Mesenchymal stem cell (in vitro differentiated cells and primary cell): ENCODE results near the gene KLF7.

Experiments
- DNase-seq: peaks from one replicate; pipeline ENCODE4 v3.0.0-alpha.2; 2013
- H2AFZ ChIP-seq: one replicate; pipeline ENCODE4 v1.6.1; 2013; ENCODE audit warnings: low read depth, mild to moderate bottlenecking, control low read depth, inconsistent platforms, low read length, moderate library complexity
- H2AK5ac ChIP-seq: 2 replicates; pipeline ENCODE4 v1.6.1; 2013; ENCODE audit warnings: low read length, moderate library complexity, mild to moderate bottlenecking, inconsistent platforms; ENCODE audit not compliant: severe bottlenecking
- H2BK120ac ChIP-seq: one replicate; pipeline ENCODE4 v1.6.1; 2013; ENCODE audit warnings: low read depth, mild to moderate bottlenecking, inconsistent platforms, low read length, moderate library complexity
- H2BK12ac ChIP-seq, 2 experiments: one replicate each; pipeline ENCODE4 v1.6.1; 2013; ENCODE audit warnings: inconsistent platforms in 2 of 2, low read length in 2 of 2, mild to moderate bottlenecking in 2 of 2, moderate library complexity in 2 of 2, control low read depth in 1 of 2
- H2BK15ac ChIP-seq: one replicate; pipeline ENCODE4 v1.6.1; 2013; ENCODE audit warnings: mild to moderate bottlenecking, low read depth, inconsistent platforms; ENCODE audit not compliant: poor library complexity, severe bottlenecking
- H2BK5ac ChIP-seq: 2 replicates; pipeline ENCODE4 v1.6.1; 2013; ENCODE audit warnings: low read depth, mild to moderate bottlenecking, low read length, control low read depth, inconsistent platforms; ENCODE audit not compliant: poor library complexity, severe bottlenecking
- H3K14ac ChIP-seq, 2 experiments: one replicate each; pipeline ENCODE4 v1.6.1; 2013; ENCODE audit warnings: inconsistent platforms in 2 of 2, low read length in 2 of 2, control low read depth in 1 of 2, mild to moderate bottlenecking in 1 of 2, moderate library complexity in 1 of 2
- H3K18ac ChIP-seq, 2 experiments: one replicate each; pipeline ENCODE4 v1.6.1; 2013; ENCODE audit warnings: inconsistent platforms in 2 of 2, low read length in 2 of 2, control low read depth in 1 of 2, low read depth in 1 of 2, mild to moderate bottlenecking in 1 of 2
- H3K23ac ChIP-seq, 2 experiments: one replicate each; pipeline ENCODE4 v1.6.1; 2013; ENCODE audit warnings: inconsistent platforms in 2 of 2, low read length in 2 of 2, mild to moderate bottlenecking in 2 of 2, moderate library complexity in 2 of 2, control low read depth in 1 of 2
- H3K27ac ChIP-seq: 2 replicates; pipeline ENCODE4 v1.5.1; 2013; ENCODE audit warnings: mild to moderate bottlenecking, moderate library complexity, low read length, control low read depth, inconsistent platforms; ENCODE audit not compliant: poor library complexity, severe bottlenecking
- H3K27me3 ChIP-seq, 2 experiments: 2 replicates each; pipeline versions ENCODE4 v1.6.1 to v1.7.0; 2013; ENCODE audit warnings: low read length in 2 of 2, mild to moderate bottlenecking in 2 of 2, moderate library complexity in 2 of 2, control low read depth in 1 of 2, inconsistent platforms in 1 of 2; ENCODE audit not compliant: control insufficient read depth in 1 of 2, insufficient read depth in 1 of 2
- H3K36me3 ChIP-seq, 2 experiments: 2 replicates each; pipeline versions ENCODE4 v1.6.1 to v1.7.0; 2013; ENCODE audit warnings: low read length in 2 of 2, control low read depth in 1 of 2, inconsistent platforms in 1 of 2, low read depth in 1 of 2, mild to moderate bottlenecking in 1 of 2; ENCODE audit not compliant: insufficient read depth in 2 of 2, control insufficient read depth in 1 of 2
- H3K4ac ChIP-seq, 2 experiments: one replicate each; pipeline ENCODE4 v1.6.1; 2013; ENCODE audit warnings: inconsistent platforms in 2 of 2, low read length in 2 of 2, mild to moderate bottlenecking in 2 of 2, moderate library complexity in 2 of 2, control low read depth in 1 of 2, low read depth in 1 of 2
- H3K4me1 ChIP-seq: 2 replicates; pipeline ENCODE4 v1.6.1; 2013; ENCODE audit warnings: low read depth, low read length, control low read depth; ENCODE audit not compliant: control insufficient read depth, insufficient read depth
- H3K4me2 ChIP-seq: 2 replicates; pipeline ENCODE4 v1.6.1; 2013; ENCODE audit warnings: low read length, mild to moderate bottlenecking, inconsistent platforms; ENCODE audit not compliant: poor library complexity, severe bottlenecking
- H3K4me3 ChIP-seq, 2 experiments: 2 replicates each; pipeline versions ENCODE4 v1.5.1 to v1.7.0; 2013; ENCODE audit warnings: low read length in 2 of 2, mild to moderate bottlenecking in 2 of 2, control low read depth in 1 of 2, low read depth in 1 of 2; ENCODE audit not compliant: insufficient read depth in 1 of 2
- H3K79me1 ChIP-seq: replicated peaks from 2 replicates; pipeline ENCODE4 v1.6.1; 2013; ENCODE audit warnings: mild to moderate bottlenecking, control low read depth, low read length, inconsistent platforms; ENCODE audit not compliant: poor library complexity, severe bottlenecking
- H3K9ac ChIP-seq: 2 replicates; pipeline ENCODE4 v1.7.0; 2013; ENCODE audit warnings: mild to moderate bottlenecking, low read length, moderate library complexity
- H3K9me3 ChIP-seq: 2 replicates; pipeline ENCODE4 v1.7.0; 2013; ENCODE audit warnings: mild to moderate bottlenecking, low read length; ENCODE audit not compliant: control insufficient read depth
- H4K8ac ChIP-seq: one replicate; pipeline ENCODE4 v1.6.1; 2013; ENCODE audit warnings: inconsistent platforms, mild to moderate bottlenecking, low read length, moderate library complexity
- H4K91ac ChIP-seq: one replicate; pipeline ENCODE4 v1.6.1; 2013; ENCODE audit warnings: mild to moderate bottlenecking, low read length, inconsistent platforms
- WGBS: methylation state at CpG from one replicate; pipeline ENCODE4 v1.1.7; 2013; ENCODE audit warnings: mixed read lengths; 5-methylcytosine and 5-hydroxymethylcytosine counted together

The KLF7 gene

DNA sequence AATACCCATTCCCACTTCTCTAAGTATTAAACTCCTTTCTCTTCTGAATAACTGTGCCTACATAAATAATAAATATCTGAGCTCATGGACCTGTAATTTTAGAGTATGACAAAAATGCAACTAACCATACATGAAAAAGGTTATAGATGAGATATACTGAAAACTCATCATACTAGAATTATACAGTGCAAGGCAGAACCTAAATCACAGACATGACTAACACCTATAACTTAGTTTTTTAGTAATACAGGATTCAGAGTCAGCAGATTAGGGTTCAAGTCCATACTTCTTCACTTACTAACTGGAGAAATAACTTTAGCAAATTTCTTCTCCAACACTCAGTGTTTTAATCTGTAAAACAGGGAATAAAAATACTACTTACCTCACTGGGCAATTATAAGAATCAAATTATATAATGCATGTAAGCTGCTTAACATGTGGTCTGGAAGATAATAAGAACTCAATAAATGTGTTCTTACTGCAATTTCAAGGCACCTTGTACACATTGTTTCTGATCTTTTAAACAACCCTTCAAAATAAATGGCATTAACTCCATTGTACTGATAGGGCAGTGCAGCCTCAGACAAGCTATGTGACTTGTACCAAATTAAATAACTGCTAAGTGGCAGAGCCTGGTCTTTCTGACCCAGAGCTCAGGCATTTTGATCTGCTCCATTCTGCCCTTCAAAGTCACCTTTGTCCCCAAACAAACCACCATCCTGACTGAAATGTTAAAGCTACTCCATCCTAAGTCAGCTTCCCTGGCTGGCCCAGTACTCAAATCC is 39.6 kb upstream of the KLF7 start:
- Histone ChIP-seq H2BK5ac (no peak overlapping the region), H3K27me3 (no peaks in the 10 kb centered on the region), H3K9me3 (no peaks in the 10 kb centered on the region)

GRCh38 chr2:207203056-207203455 is 37.3 kb upstream of the KLF7 start:
- no peak overlapping the region for H3K23ac ChIP-seq
- no peak overlapping the region for H2AK5ac ChIP-seq
- H3K4me1 ChIP-seq: no peaks in the 10 kb centered on the region
- no peak overlapping the region for H3K18ac ChIP-seq
- H3K4me3 ChIP-seq: no peak overlapping the region
- H2BK15ac ChIP-seq: no peak overlapping the region
- H3K4me2 ChIP-seq: no peak overlapping the region
- WGBS: 25% methylated on average over 1 of the region's 1 CpG
- H4K91ac ChIP-seq: no peak overlapping the region
- H3K9ac ChIP-seq: no peak overlapping the region
- peaks cover 10% of the 10 kb centered on the region for H3K9me3 ChIP-seq
- H2AFZ ChIP-seq: no peak overlapping the region
- no peaks in the 10 kb centered on the region for H3K27me3 ChIP-seq
- H3K4ac ChIP-seq: no peak overlapping the region
- no peak overlapping the region for H3K27ac ChIP-seq
- no peak overlapping the region for H2BK12ac ChIP-seq
- H2BK5ac ChIP-seq: no peak overlapping the region
- H3K14ac ChIP-seq: no peak overlapping the region
- H3K36me3 ChIP-seq: no peaks in the 10 kb centered on the region
- no peak overlapping the region for H2BK120ac ChIP-seq
- H3K79me1 ChIP-seq: no peaks in the 10 kb centered on the region
- DNase-seq: no peak
- H4K8ac ChIP-seq: no peak overlapping the region

More for the DNA sequence above, 39.6 kb upstream of the KLF7 start:
- Histone ChIP-seq H2AFZ (no peak overlapping the region), H3K18ac (no peak overlapping the region), H3K36me3 (no peaks in the 10 kb centered on the region), H4K8ac (no peak overlapping the region), H3K4me1 (no peaks in the 10 kb centered on the region), H3K23ac (no peak overlapping the region), H2AK5ac (no peak overlapping the region), H2BK15ac (no peak overlapping the region), H2BK120ac (no peak overlapping the region), H3K14ac (no peak overlapping the region), H3K4me2 (no peak overlapping the region), H3K9ac (no peak overlapping the region), H3K4ac (no peak overlapping the region), H2BK12ac (no peak overlapping the region), H3K79me1 (no peaks in the 10 kb centered on the region), H3K4me3 (no peak overlapping the region), H4K91ac (no peak overlapping the region), H3K27ac (no peak overlapping the region)
- no peak for DNase-seq

DNA sequence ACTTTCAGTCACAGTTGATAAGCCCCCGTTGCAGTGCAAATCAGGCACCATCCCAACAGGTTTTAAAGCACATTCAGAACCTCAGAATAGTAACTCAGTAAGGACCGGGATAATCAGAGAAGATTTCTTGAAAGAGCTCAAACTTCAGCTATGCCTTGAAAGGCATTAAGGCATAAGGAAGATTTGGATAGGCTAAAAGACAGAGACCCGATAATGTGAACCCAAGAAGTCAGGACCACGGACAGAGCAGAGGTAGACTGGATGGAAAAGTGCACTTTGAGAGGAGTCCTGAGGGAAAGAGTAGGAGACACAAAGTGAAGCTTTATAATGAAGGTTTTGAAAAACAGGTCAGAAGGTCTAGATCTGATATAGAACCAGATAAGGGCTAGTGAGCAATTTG is 36.9 kb upstream of the KLF7 start:
- Histone ChIP-seq H2BK120ac (no peak overlapping the region), H2AFZ (no peak overlapping the region), H3K79me1 (no peaks in the 10 kb centered on the region), H3K9me3 (peaks cover 10% of the 10 kb centered on the region), H3K23ac (no peak overlapping the region), H4K8ac (no peak overlapping the region), H3K27me3 (no peaks in the 10 kb centered on the region), H2BK12ac (no peak overlapping the region), H4K91ac (no peak overlapping the region), H3K4ac (no peak overlapping the region), H3K4me1 (no peaks in the 10 kb centered on the region), H2BK5ac (no peak overlapping the region), H3K4me2 (no peak overlapping the region), H3K27ac (no peak overlapping the region), H3K18ac (no peak overlapping the region), H3K36me3 (no peaks in the 10 kb centered on the region), H3K14ac (no peak overlapping the region), H3K9ac (no peak overlapping the region), H2BK15ac (no peak overlapping the region), H3K4me3 (no peak overlapping the region), H2AK5ac (no peak overlapping the region)
- peak; percentile 56 for DNase-seq
- WGBS: 43% methylated on average over 4 of the region's 4 CpGs

DNA sequence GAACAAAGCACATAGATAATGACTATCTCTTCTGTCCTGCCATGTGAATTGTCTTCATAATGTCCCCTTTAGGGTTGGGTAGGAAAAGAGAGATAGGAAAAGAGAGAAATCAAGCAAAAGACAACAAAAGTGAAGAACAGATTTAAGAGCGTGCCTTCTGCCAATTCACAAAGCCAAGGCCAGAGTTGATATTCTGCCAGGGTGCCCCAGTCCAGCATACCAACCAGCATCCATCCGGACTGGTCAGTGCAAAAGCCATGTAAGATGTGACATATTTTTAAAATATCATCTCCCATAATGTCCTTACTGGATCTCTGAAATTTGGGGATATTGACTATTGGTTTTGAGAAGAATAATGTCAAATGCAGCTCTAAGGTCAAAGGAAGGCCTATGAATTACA is 35.7 kb upstream of the KLF7 start:
- Histone ChIP-seq H2BK120ac (no peak overlapping the region), H2AK5ac (no peak overlapping the region), H3K18ac (no peak overlapping the region), H3K4me1 (no peaks in the 10 kb centered on the region), H3K79me1 (no peaks in the 10 kb centered on the region), H3K27me3 (no peaks in the 10 kb centered on the region), H3K9me3 (peaks cover 10% of the 10 kb centered on the region), H2BK15ac (no peak overlapping the region), H4K91ac (no peak overlapping the region), H3K27ac (no peak overlapping the region), H3K14ac (no peak overlapping the region), H3K9ac (no peak overlapping the region), H3K23ac (no peak overlapping the region), H3K36me3 (no peaks in the 10 kb centered on the region), H3K4me3 (no peak overlapping the region), H2BK5ac (no peak overlapping the region), H2AFZ (no peak overlapping the region), H3K4ac (no peak overlapping the region), H2BK12ac (no peak overlapping the region), H4K8ac (no peak overlapping the region), H3K4me2 (no peak overlapping the region)
- DNase-seq: no peak
- 100% methylated on average over 1 of the region's 2 CpGs for WGBS
